Measurements from ENCODE around the gene TMEM181.

TMEM181 gene

GRCh38 chr6:158539413-158539812 lies 20.5 kb upstream of the TMEM181 start:
- H3K4me2 ChIP-seq, result no peak overlapping the region
- no peak for TF ChIP-seq CTCF (conservative IDR thresholded peaks at IDR 0.05; ENCODE audit: low read depth, low read length)
- H3K4me1 ChIP-seq (ENCODE audit: low read depth, poor library complexity, severe bottlenecking), result no peaks in the 10 kb centered on the region
- no peaks in the 10 kb centered on the region for H3K36me3 ChIP-seq (ENCODE audit: insufficient read depth)
- no peak overlapping the region for H3K4me3 ChIP-seq (IDR thresholded peaks at IDR 0.05; ENCODE audit: insufficient read depth, low read depth, low read length)
- no peak overlapping the region for H3K27ac ChIP-seq
- H3K9ac ChIP-seq, result no peak overlapping the region
- 0 out of 2 replicates have a peak, but pooled peaks cover 6% of the 10 kb centered on the region for H3K27me3 ChIP-seq (ENCODE audit: insufficient read depth, low read depth)
- H4K20me1 ChIP-seq (ENCODE audit: insufficient read depth), result no peaks in the 10 kb centered on the region
- H3K79me2 ChIP-seq (ENCODE audit: insufficient read depth, low read depth), result no peaks in the 10 kb centered on the region
- no peak overlapping the region for H2AFZ ChIP-seq (ENCODE audit: low read depth)

DNA sequence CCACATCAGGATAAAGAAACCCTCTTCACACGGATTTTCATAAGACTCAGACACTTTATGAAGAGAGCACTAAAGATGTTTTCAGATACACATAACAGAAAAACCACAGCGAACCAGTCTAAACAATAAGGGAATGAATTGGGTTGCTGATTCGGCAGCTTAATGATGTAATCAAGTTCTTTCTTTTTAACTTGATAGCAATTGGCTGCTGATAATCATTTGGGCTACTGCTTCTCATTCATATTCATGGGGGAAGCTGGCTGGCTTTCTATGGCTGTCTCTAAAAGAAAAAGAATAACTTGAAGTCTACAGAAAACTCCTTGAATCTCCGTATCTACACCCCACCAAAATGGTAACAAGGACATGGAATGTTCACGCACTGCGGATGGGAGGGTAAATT lies 20.0 kb upstream of the TMEM181 start:
- H3K4me2 ChIP-seq, result no peak overlapping the region
- H3K79me2 ChIP-seq (ENCODE audit: insufficient read depth, low read depth), result no peaks in the 10 kb centered on the region
- 0 out of 2 replicates have a peak, but pooled peaks cover 6% of the 10 kb centered on the region for H3K27me3 ChIP-seq (ENCODE audit: insufficient read depth, low read depth)
- no peak for TF ChIP-seq CTCF (conservative IDR thresholded peaks at IDR 0.05; ENCODE audit: low read depth, low read length)
- no peak overlapping the region for H2AFZ ChIP-seq (ENCODE audit: low read depth)
- no peaks in the 10 kb centered on the region for H3K36me3 ChIP-seq (ENCODE audit: insufficient read depth)
- no peak overlapping the region for H3K27ac ChIP-seq
- H4K20me1 ChIP-seq (ENCODE audit: insufficient read depth), result no peaks in the 10 kb centered on the region
- no peaks in the 10 kb centered on the region for H3K4me1 ChIP-seq (ENCODE audit: low read depth, poor library complexity, severe bottlenecking)
- no peak overlapping the region for H3K4me3 ChIP-seq (IDR thresholded peaks at IDR 0.05; ENCODE audit: insufficient read depth, low read depth, low read length)
- H3K9ac ChIP-seq, result no peak overlapping the region

- H3K27ac ChIP-seq, result no peak overlapping the region
- no peak overlapping the region for H3K4me3 ChIP-seq (IDR thresholded peaks at IDR 0.05; ENCODE audit: insufficient read depth, low read depth, low read length)
- no peak overlapping the region for H3K9ac ChIP-seq
Observed at GRCh38 chr6:158543606-158544185, 16.2 kb upstream of the TMEM181 start.

GRCh38 chr6:158544428-158544827 lies 15.5 kb upstream of the TMEM181 start:
- no peaks in the 10 kb centered on the region for H4K20me1 ChIP-seq (ENCODE audit: insufficient read depth)
- no peak overlapping the region for H3K9ac ChIP-seq
- no peak overlapping the region for H2AFZ ChIP-seq (ENCODE audit: low read depth)
- no peaks in the 10 kb centered on the region for H3K79me2 ChIP-seq (ENCODE audit: insufficient read depth, low read depth)
- no peak for TF ChIP-seq CTCF (conservative IDR thresholded peaks at IDR 0.05; ENCODE audit: low read depth, low read length)
- peaks cover 8% of the 10 kb centered on the region; the same call in 1 of the 2 replicates for H3K27me3 ChIP-seq (ENCODE audit: insufficient read depth, low read depth)
- H3K4me1 ChIP-seq (ENCODE audit: low read depth, poor library complexity, severe bottlenecking), result no peaks in the 10 kb centered on the region
- no peak overlapping the region for H3K4me2 ChIP-seq
- H3K27ac ChIP-seq, result no peak overlapping the region
- no peak overlapping the region for H3K4me3 ChIP-seq (IDR thresholded peaks at IDR 0.05; ENCODE audit: insufficient read depth, low read depth, low read length)
- no peaks in the 10 kb centered on the region for H3K36me3 ChIP-seq (ENCODE audit: insufficient read depth)

More at GRCh38 chr6:158543606-158544185, 16.2 kb upstream of the TMEM181 start:
- Histone ChIP-seq H3K4me1 (ENCODE audit: low read depth, poor library complexity, severe bottlenecking) (no peaks in the 10 kb centered on the region), H3K36me3 (ENCODE audit: insufficient read depth) (no peaks in the 10 kb centered on the region), H4K20me1 (ENCODE audit: insufficient read depth) (no peaks in the 10 kb centered on the region), H3K4me2 (no peak overlapping the region), H3K27me3 (ENCODE audit: insufficient read depth, low read depth) (peaks cover 8% of the 10 kb centered on the region; the same call in 1 of the 2 replicates), H2AFZ (ENCODE audit: low read depth) (no peak overlapping the region), H3K79me2 (ENCODE audit: insufficient read depth, low read depth) (no peaks in the 10 kb centered on the region)
- no peak for TF ChIP-seq CTCF (conservative IDR thresholded peaks at IDR 0.05; ENCODE audit: low read depth, low read length)
